Stimulated activated CD8-positive, alpha-beta memory T cell treated with anti-CD3 and anti-CD28 coated beads, Interleukin-4, amount 100 ng/mL, for 24 hours (primary cell): Measurements from ENCODE around the gene EMP3.
"Not testable (repeated sequence)": the region's sequence is repeated elsewhere in the genome, so short reads cannot be mapped to it uniquely, and the experiment has no call there.

Experiments
- DNase-seq: peaks from one replicate; pipeline ENCODE4 v3.0.0-alpha.2; 2020; ENCODE audit warnings: low read depth

EMP3 gene

GRCh38 chr19:48348045-48348444 is 22.7 kb downstream of the EMP3 start:
- DNase-seq, result no peak

- no peak for DNase-seq
These were observed 23.4 kb downstream of the EMP3 start for GRCh38 chr19:48348737-48349136.

GRCh38 chr19:48350856-48351255 is 25.5 kb downstream of the EMP3 start:
- no peak for DNase-seq

GRCh38 chr19:48351341-48351752 is 26.0 kb downstream of the EMP3 start:
- peak; percentile 72 for DNase-seq

- DNase-seq, result no peak
These were observed 28.3 kb downstream of the EMP3 start for GRCh38 chr19:48353677-48354076.

- DNase-seq, result no peak
These were observed 29.1 kb downstream of the EMP3 start for GRCh38 chr19:48354332-48354992.

- no peak for DNase-seq
These were observed 30.1 kb downstream of the EMP3 start for GRCh38 chr19:48355365-48355954.

GRCh38 chr19:48359123-48359522 is 33.8 kb downstream of the EMP3 start:
- no peak for DNase-seq

GRCh38 chr19:48361912-48362311 is 36.6 kb downstream of the EMP3 start:
- no peak for DNase-seq

GRCh38 chr19:48362716-48363499 is 37.6 kb downstream of the EMP3 start:
- peak; percentile 83 for DNase-seq

- DNase-seq, result no peak
These were observed 38.1 kb downstream of the EMP3 start for GRCh38 chr19:48363500-48363809.

GRCh38 chr19:48363810-48364597 is 38.7 kb downstream of the EMP3 start, which contains the start of the genes SYNGR4 and TMEM143:
Gene SYNGR4, plus strand, starts transcription at chr19:48364367. Its CDS starts 1,476 bp downstream, at chr19:48365843.
Gene TMEM143, minus strand, starts transcription at chr19:48363940. Its CDS starts 20 bp downstream, at chr19:48363920.
- peak; percentile 96 for DNase-seq

GRCh38 chr19:48364598-48365348 is 39.4 kb downstream of the EMP3 start:
- no peak for DNase-seq

GRCh38 chr19:48365602-48366001 is 40.2 kb downstream of the EMP3 start:
- DNase-seq, result no peak

GRCh38 chr19:48367855-48368254 is 42.5 kb downstream of the EMP3 start:
- DNase-seq, result no peak

- no peak for DNase-seq
These were observed 43.6 kb downstream of the EMP3 start for GRCh38 chr19:48368936-48369335.

GRCh38 chr19:48370955-48371354 is 45.6 kb downstream of the EMP3 start:
- no peak for DNase-seq

GRCh38 chr19:48371367-48371766 is 46.0 kb downstream of the EMP3 start:
- DNase-seq, result no peak

GRCh38 chr19:48371771-48372170 is 46.4 kb downstream of the EMP3 start:
- not testable (repeated sequence) for DNase-seq

GRCh38 chr19:48372904-48373303 is 47.6 kb downstream of the EMP3 start:
- no peak for DNase-seq

GRCh38 chr19:48373567-48373966 is 48.2 kb downstream of the EMP3 start:
- DNase-seq, result no peak

GRCh38 chr19:48378194-48378570 is 52.8 kb downstream of the EMP3 start:
- DNase-seq, result no peak
